Hepatocyte (in vitro differentiated cells): ENCODE data around the gene CATSPER3.

Source experiments
- CTCF ChIP-seq: fragments of 200-600 bp; sonication (generic); IDR thresholded peaks from 2 replicates; pipeline ENCODE4 v1.5.1; 2016; ENCODE audit warnings: antibody characterized with exemption, mild to moderate bottlenecking; ENCODE audit not compliant: poor library complexity
- EZH2phosphoT487 ChIP-seq: fragments of 200-600 bp; sonication (generic); IDR thresholded peaks from one replicate; pipeline ENCODE4 v1.6.1; 2018; ENCODE audit warnings: antibody characterized with exemption, mild to moderate bottlenecking, low read depth, moderate library complexity; ENCODE audit not compliant: unreplicated experiment, severe bottlenecking

- TF ChIP-seq CTCF, result no peak
- TF ChIP-seq EZH2phosphoT487, result no peak
Measured at GRCh38 chr5:134938030-134938429, 29.7 kb upstream of the CATSPER3 start.
